GM13976 (cell line): ENCODE results near the gene CC2D1B.

Experiments used
- DNase-seq: peaks from one replicate; pipeline ENCODE4 v3.0.0; 2012; ENCODE audit warnings: low spot score
- in situ Hi-C: fragments of 300-500 bp; cut with MboI; formaldehyde crosslinking; loops from one replicate; pipeline ENCODE4 v1.12.0; 2022; ENCODE audit warnings: low sequenced_read_pairs, mixed read lengths, inconsistent platforms; ENCODE audit not compliant: unreplicated experiment
- TF ChIP-seq, protein P1 (sequence below): IDR thresholded peaks from 2 replicates; pipeline ENCODE4 v1.5.1; 2012; ENCODE audit warnings: borderline replicate concordance, mild to moderate bottlenecking; ENCODE audit not compliant: insufficient read depth; ENCODE audit errors: extremely low read depth, missing control alignments, control extremely low read depth

Gene CC2D1B

DNA sequence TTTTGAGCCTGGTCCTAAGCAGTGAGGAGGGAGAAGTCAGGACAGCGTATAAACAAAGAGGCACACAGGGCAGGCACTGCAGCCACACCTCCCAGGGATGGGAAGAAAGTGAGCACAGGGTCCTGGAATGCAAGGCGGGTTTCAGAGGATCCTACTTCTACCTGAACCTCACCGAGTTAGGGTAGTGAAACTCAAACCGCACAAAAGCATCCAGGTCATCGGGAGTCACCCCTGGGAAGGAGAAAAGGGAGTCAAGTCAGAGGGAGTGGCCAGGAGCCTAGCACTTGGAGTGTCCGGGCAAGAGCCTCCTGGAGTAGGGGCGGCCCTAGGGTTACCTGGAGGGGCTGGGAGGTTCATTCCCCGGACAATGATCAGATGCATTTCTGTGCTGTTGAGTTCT lies 10.6 kb downstream of the CC2D1B start:
- in situ Hi-C loops = no loop called here
- TF ChIP-seq, protein P1, sequence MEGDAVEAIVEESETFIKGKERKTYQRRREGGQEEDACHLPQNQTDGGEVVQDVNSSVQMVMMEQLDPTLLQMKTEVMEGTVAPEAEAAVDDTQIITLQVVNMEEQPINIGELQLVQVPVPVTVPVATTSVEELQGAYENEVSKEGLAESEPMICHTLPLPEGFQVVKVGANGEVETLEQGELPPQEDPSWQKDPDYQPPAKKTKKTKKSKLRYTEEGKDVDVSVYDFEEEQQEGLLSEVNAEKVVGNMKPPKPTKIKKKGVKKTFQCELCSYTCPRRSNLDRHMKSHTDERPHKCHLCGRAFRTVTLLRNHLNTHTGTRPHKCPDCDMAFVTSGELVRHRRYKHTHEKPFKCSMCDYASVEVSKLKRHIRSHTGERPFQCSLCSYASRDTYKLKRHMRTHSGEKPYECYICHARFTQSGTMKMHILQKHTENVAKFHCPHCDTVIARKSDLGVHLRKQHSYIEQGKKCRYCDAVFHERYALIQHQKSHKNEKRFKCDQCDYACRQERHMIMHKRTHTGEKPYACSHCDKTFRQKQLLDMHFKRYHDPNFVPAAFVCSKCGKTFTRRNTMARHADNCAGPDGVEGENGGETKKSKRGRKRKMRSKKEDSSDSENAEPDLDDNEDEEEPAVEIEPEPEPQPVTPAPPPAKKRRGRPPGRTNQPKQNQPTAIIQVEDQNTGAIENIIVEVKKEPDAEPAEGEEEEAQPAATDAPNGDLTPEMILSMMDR = no peak
- DNase-seq = no peak

GRCh38 chr1:52352690-52353089 lies 13.3 kb downstream of the CC2D1B start:
- in situ Hi-C loops = no loop called here
- TF ChIP-seq, protein P1 = no peak
- DNase-seq = no peak

GRCh38 chr1:52348704-52349300 lies 17.2 kb downstream of the CC2D1B start:
- DNase-seq = no peak
- in situ Hi-C loops = no loop called here
- TF ChIP-seq, protein P1 = no peak

- in situ Hi-C loops = no loop called here
- no peak for DNase-seq
- TF ChIP-seq, protein P1 = no peak
These were observed 19.4 kb downstream of the CC2D1B start for GRCh38 chr1:52346653-52347052.

- TF ChIP-seq, protein P1 = no peak
- DNase-seq = no peak
- in situ Hi-C loops = no loop called here
These were observed 20.8 kb downstream of the CC2D1B start for GRCh38 chr1:52345252-52345651.

DNA sequence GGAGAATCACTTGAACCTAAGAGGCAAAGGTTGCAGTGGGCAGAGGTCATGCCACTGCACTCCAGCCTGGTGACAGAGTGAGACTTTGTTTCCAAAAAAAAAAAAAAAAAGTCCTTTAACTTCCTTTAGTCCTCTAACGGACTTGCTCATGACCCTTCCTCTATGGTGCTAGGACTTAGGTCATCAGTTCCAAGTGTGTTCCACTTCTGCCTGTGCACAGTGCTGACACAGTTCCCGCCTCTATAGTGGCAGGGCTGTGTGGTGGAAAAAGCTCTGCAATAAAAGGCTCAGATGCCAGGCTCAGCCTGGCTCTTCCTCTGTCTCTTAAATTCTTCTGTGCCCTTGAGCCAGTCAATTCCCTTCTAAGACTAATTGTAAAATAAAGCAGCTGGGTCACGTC lies 22.0 kb downstream of the CC2D1B start:
- in situ Hi-C loops = no loop called here
- TF ChIP-seq, protein P1 = no peak
- DNase-seq = no peak
